Stimulated activated CD8-positive, alpha-beta memory T cell treated with anti-CD3 and anti-CD28 coated beads, Interleukin-15, amount 100 ng/mL, for 24 hours (primary cell): ENCODE results near the gene RIC3.

Experiments used
- DNase-seq: peaks from one replicate; pipeline ENCODE4 v3.0.0-alpha.2; 2020; ENCODE audit warnings: low read depth

Gene RIC3

GRCh38 chr11:8086001-8086479 is 82.8 kb downstream of the RIC3 start:
- DNase-seq = no peak

GRCh38 chr11:8085011-8085645 is 83.7 kb downstream of the RIC3 start:
- no peak for DNase-seq

- DNase-seq = no peak
These were observed 84.5 kb downstream of the RIC3 start for GRCh38 chr11:8084352-8084751.

GRCh38 chr11:8083871-8084281 is 84.9 kb downstream of the RIC3 start:
- DNase-seq = no peak

GRCh38 chr11:8083088-8083395 is 85.8 kb downstream of the RIC3 start:
- no peak for DNase-seq

- no peak for DNase-seq
These were observed 86.3 kb downstream of the RIC3 start for GRCh38 chr11:8082391-8083087.

- no peak for DNase-seq
These were observed 87.1 kb downstream of the RIC3 start for GRCh38 chr11:8081591-8082250.

- no peak for DNase-seq
These were observed 87.9 kb downstream of the RIC3 start, which contains the start of gene TUB for GRCh38 chr11:8080674-8081590. TUB (plus strand) TSS chr11:8081211; CDS start chr11:8081511, 300 bp downstream.

GRCh38 chr11:8080069-8080670 is 88.7 kb downstream of the RIC3 start:
- no peak for DNase-seq

GRCh38 chr11:8079111-8079675 is 89.6 kb downstream of the RIC3 start:
- DNase-seq = no peak

GRCh38 chr11:8075119-8075726 is 93.6 kb downstream of the RIC3 start:
- DNase-seq = no peak

- no peak for DNase-seq
These were observed 96.9 kb downstream of the RIC3 start for GRCh38 chr11:8071616-8072581.

GRCh38 chr11:8070417-8071115 is 98.3 kb downstream of the RIC3 start:
- DNase-seq = no peak

GRCh38 chr11:8069771-8070170 is 99.1 kb downstream of the RIC3 start:
- no peak for DNase-seq

GRCh38 chr11:8068605-8069221 is 100.1 kb downstream of the RIC3 start:
- DNase-seq = no peak

- no peak for DNase-seq
These were observed 100.8 kb downstream of the RIC3 start for GRCh38 chr11:8067929-8068575.

GRCh38 chr11:8067567-8067928 is 101.3 kb downstream of the RIC3 start:
- no peak for DNase-seq

- DNase-seq = no peak
These were observed 101.8 kb downstream of the RIC3 start for GRCh38 chr11:8066911-8067455.
